GM21515 (cell line): ENCODE data around the gene NBEAL1.
A peak's percentile ranks its signal among the peaks of the same experiment; 100 is the strongest.
"Not testable (repeated sequence)": the region's sequence is repeated elsewhere in the genome, so short reads cannot be mapped to it uniquely, and the experiment has no call there.

Source experiments
- ATAC-seq: cut with Tn5 transposase; IDR thresholded peaks from one replicate; pipeline ENCODE4 v1.9.1; 2021; ENCODE audit not compliant: unreplicated experiment

NBEAL1 gene

GRCh38 chr2:203201426-203201825 is 186.8 kb downstream of the NBEAL1 start:
- no peak for ATAC-seq

GRCh38 chr2:203209538-203209937 is 194.9 kb downstream of the NBEAL1 start:
- ATAC-seq: no peak

- peak; percentile 74 for ATAC-seq
Measured at GRCh38 chr2:203225423-203226039, 210.9 kb downstream of the NBEAL1 start.

- ATAC-seq: not testable (repeated sequence)
Measured at GRCh38 chr2:203229674-203230073, 215.0 kb downstream of the NBEAL1 start.

- ATAC-seq: no peak
Measured at GRCh38 chr2:203237346-203238238, 222.9 kb downstream of the NBEAL1 start.

- ATAC-seq: no peak
Measured at GRCh38 chr2:203238292-203238703, 223.6 kb downstream of the NBEAL1 start.

GRCh38 chr2:203238704-203239526 is 224.2 kb downstream of the NBEAL1 start, which contains the start of gene CYP20A1:
Gene CYP20A1 (plus strand): TSS chr2:203239018. CDS start chr2:203239063, 45 bp downstream.
- peak; percentile 89 for ATAC-seq

GRCh38 chr2:203240491-203240890 is 225.8 kb downstream of the NBEAL1 start:
- ATAC-seq: no peak

- no peak for ATAC-seq
Measured at GRCh38 chr2:203242518-203242917, 227.8 kb downstream of the NBEAL1 start.

- no peak for ATAC-seq
Measured at GRCh38 chr2:203246646-203247045, 232.0 kb downstream of the NBEAL1 start.

- ATAC-seq: no peak
Measured at GRCh38 chr2:203252818-203253217, 238.1 kb downstream of the NBEAL1 start.

GRCh38 chr2:203253422-203254095 is 238.9 kb downstream of the NBEAL1 start:
- not testable (repeated sequence) for ATAC-seq

GRCh38 chr2:203261326-203262159 is 246.9 kb downstream of the NBEAL1 start:
- no peak for ATAC-seq
